ENCODE results near the gene COL1A1. TPM values are rescaled to one million over a fixed set of nuclear protein-coding genes. Genes with fewer than 3 reads are reported as not detected.

COL1A1 gene
- total RNA-seq, 1 donor from 2014 or later = 15.3 TPM

- Histone ChIP-seq H3K36me3 (ENCODE audit: control insufficient read depth, insufficient read depth, low read length) (peaks cover 46% of the 10 kb centered on the region), H3K27me3 (ENCODE audit: control insufficient read depth, insufficient read depth, low read length) (no peaks in the 10 kb centered on the region), H3K4me3 (ENCODE audit: low read depth, low read length) (no peak overlapping the region)
- FAIRE-seq (no peak), DNase-seq (ENCODE audit: low read depth) (no peak)
- TF ChIP-seq CTCF (IDR thresholded peaks at IDR 0.05; ENCODE audit: insufficient read depth, low read length, severe bottlenecking) = no peak
Measured at GRCh38 chr17:50190603-50191358, 10.7 kb downstream of the COL1A1 start.

- H3K4me3 ChIP-seq (ENCODE audit: low read depth, low read length) = no peak overlapping the region
- H3K27me3 ChIP-seq (ENCODE audit: control insufficient read depth, insufficient read depth, low read length) = no peaks in the 10 kb centered on the region
- H3K36me3 ChIP-seq (ENCODE audit: control insufficient read depth, insufficient read depth, low read length) = peaks cover 46% of the 10 kb centered on the region
- no peak for FAIRE-seq
- DNase-seq (ENCODE audit: low read depth) = no peak
- TF ChIP-seq CTCF (IDR thresholded peaks at IDR 0.05; ENCODE audit: insufficient read depth, low read length, severe bottlenecking) = no peak
Measured at GRCh38 chr17:50190293-50190602, 11.2 kb downstream of the COL1A1 start.

DNA sequence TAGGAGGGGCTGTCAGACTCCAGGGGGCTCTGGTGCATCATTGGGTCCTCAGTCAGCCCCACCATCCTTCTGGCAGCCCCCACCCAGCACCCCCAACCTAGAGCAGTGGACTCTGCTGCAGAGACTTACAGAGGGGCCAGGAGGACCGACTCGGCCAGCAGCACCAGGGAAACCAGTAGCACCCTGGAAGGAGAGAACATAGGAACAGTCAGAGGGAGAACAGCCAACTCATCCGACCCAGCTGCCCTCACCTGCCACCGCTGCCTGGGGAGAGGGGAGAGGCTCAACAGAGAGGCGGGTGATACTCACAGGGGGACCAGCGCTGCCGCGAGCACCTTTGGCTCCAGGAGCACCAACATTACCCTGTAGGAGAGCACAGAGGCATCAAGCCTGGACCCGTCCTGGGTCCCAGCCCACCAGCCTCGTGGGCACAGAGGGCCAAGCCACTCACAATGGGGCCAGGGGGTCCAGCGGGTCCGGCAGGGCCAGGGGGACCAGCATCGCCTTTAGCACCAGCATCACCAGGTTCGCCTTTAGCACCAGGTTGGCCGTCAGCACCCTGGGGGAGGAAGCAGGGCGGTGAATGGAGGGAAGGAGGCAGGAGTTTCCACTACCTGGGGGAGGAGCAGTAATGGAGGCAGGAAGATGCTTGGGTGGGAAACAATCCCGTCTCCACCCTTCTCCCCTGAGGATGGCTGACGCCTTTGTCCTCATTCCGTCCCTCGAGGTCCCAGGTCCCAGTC, 11.7 kb downstream of the COL1A1 start:
- FAIRE-seq = no peak
- H3K36me3 ChIP-seq (ENCODE audit: control insufficient read depth, insufficient read depth, low read length) = peaks cover 45% of the 10 kb centered on the region
- DNase-seq (ENCODE audit: low read depth) = no peak
- TF ChIP-seq CTCF (IDR thresholded peaks at IDR 0.05; ENCODE audit: insufficient read depth, low read length, severe bottlenecking) = no peak
- H3K4me3 ChIP-seq (ENCODE audit: low read depth, low read length) = no peak overlapping the region
- no peaks in the 10 kb centered on the region for H3K27me3 ChIP-seq (ENCODE audit: control insufficient read depth, insufficient read depth, low read length)

- TF ChIP-seq CTCF (IDR thresholded peaks at IDR 0.05; ENCODE audit: insufficient read depth, low read length, severe bottlenecking) = no peak
- H3K27me3 ChIP-seq (ENCODE audit: control insufficient read depth, insufficient read depth, low read length) = no peaks in the 10 kb centered on the region
- no peak for FAIRE-seq
- no peak for DNase-seq (ENCODE audit: low read depth)
- H3K4me3 ChIP-seq (ENCODE audit: low read depth, low read length) = no peak overlapping the region
- H3K36me3 ChIP-seq (ENCODE audit: control insufficient read depth, insufficient read depth, low read length) = peaks cover 42% of the 10 kb centered on the region
Measured at GRCh38 chr17:50188921-50189549, 12.4 kb downstream of the COL1A1 start.

GRCh38 chr17:50188531-50188920, 12.9 kb downstream of the COL1A1 start:
- no peak for FAIRE-seq
- no peak overlapping the region for H3K4me3 ChIP-seq (ENCODE audit: low read depth, low read length)
- peaks cover 38% of the 10 kb centered on the region for H3K36me3 ChIP-seq (ENCODE audit: control insufficient read depth, insufficient read depth, low read length)
- no peak for TF ChIP-seq CTCF (IDR thresholded peaks at IDR 0.05; ENCODE audit: insufficient read depth, low read length, severe bottlenecking)
- H3K27me3 ChIP-seq (ENCODE audit: control insufficient read depth, insufficient read depth, low read length) = no peaks in the 10 kb centered on the region
- no peak for DNase-seq (ENCODE audit: low read depth)

All from bronchial epithelial cell (primary cell).